Measurements from ENCODE around the gene HIGD2B.
A peak's percentile ranks its signal among the peaks of the same experiment; 100 is the strongest.
"Not testable (repeated sequence)": the region's sequence is repeated elsewhere in the genome, so short reads cannot be mapped to it uniquely, and the experiment has no call there.

The HIGD2B gene

GRCh38 chr15:72685925-72686794, at the start of gene HIGD2B, which contains the start of gene BBS4:
Gene HIGD2B (minus strand): TSS chr15:72686182. CDS start chr15:72676374, 9,808 bp downstream.
Gene BBS4 (plus strand): TSS chr15:72686207. CDS start chr15:72686228, 21 bp downstream.
- DNase-seq: no peak

GRCh38 chr15:72735111-72735510, 49.1 kb upstream of the HIGD2B start:
- DNase-seq: no peak

GRCh38 chr15:72733941-72734738, 48.2 kb upstream of the HIGD2B start:
- DNase-seq: no peak

- no peak for DNase-seq
These were observed 46.5 kb upstream of the HIGD2B start for GRCh38 chr15:72732516-72732915.

- DNase-seq: no peak
These were observed 46.1 kb upstream of the HIGD2B start for GRCh38 chr15:72732086-72732485.

GRCh38 chr15:72728821-72729220, 42.8 kb upstream of the HIGD2B start:
- DNase-seq: no peak

- not testable (repeated sequence) for DNase-seq
These were observed 42.3 kb upstream of the HIGD2B start for GRCh38 chr15:72728249-72728648.

- no peak for DNase-seq
These were observed 41.2 kb upstream of the HIGD2B start for GRCh38 chr15:72727154-72727553.

GRCh38 chr15:72725851-72726250, 39.9 kb upstream of the HIGD2B start:
- not testable (repeated sequence) for DNase-seq

- DNase-seq: no peak
These were observed 39.5 kb upstream of the HIGD2B start for GRCh38 chr15:72725446-72725845.

GRCh38 chr15:72724028-72724427, 38.0 kb upstream of the HIGD2B start:
- no peak for DNase-seq

GRCh38 chr15:72722071-72722696, 36.2 kb upstream of the HIGD2B start:
- peak; percentile 3 for DNase-seq

GRCh38 chr15:72708551-72709303, 22.7 kb upstream of the HIGD2B start:
- not testable (repeated sequence) for DNase-seq

- no peak for DNase-seq
These were observed 20.3 kb upstream of the HIGD2B start for GRCh38 chr15:72706266-72706665.

GRCh38 chr15:72700076-72700475, 14.1 kb upstream of the HIGD2B start:
- no peak for DNase-seq

GRCh38 chr15:72698938-72699337, 13.0 kb upstream of the HIGD2B start:
- no peak for DNase-seq

- no peak for DNase-seq
These were observed 5.0 kb upstream of the HIGD2B start for GRCh38 chr15:72690938-72691337.

- no peak for DNase-seq
These were observed 2.7 kb upstream of the HIGD2B start for GRCh38 chr15:72688697-72689096.

- DNase-seq: no peak
These were observed 569 bp downstream of the HIGD2B start for GRCh38 chr15:72685301-72685924.

- DNase-seq: no peak
These were observed 3.2 kb downstream of the HIGD2B start for GRCh38 chr15:72682772-72683171.

- no peak for DNase-seq
These were observed 5.1 kb downstream of the HIGD2B start for GRCh38 chr15:72680931-72681330.

GRCh38 chr15:72676838-72677237, 9.1 kb downstream of the HIGD2B start:
- DNase-seq: no peak

All from NCI-H1092 treated with DMSO at 0.1 percent for 48 hours (cell line).